ENCODE data around the gene AUTS2. TPM values are rescaled to one million over a fixed set of nuclear protein-coding genes. Genes with fewer than 3 reads are reported as not detected.

The AUTS2 gene
- polyA plus RNA-seq, 3 donors = 0.08 to 0.35 TPM; not detected in 1

GRCh38 chr7:69929622-69930021 is 331.3 kb downstream of the AUTS2 start:
- no peak for TF ChIP-seq CTCF (IDR thresholded peaks at IDR 0.05)
- 100% methylated on average over 1 of the region's 2 CpGs for WGBS (ENCODE audit: insufficient coverage)
- H3K4me1 Mint-ChIP-seq = no peaks in the 10 kb centered on the region
- no peaks in the 10 kb centered on the region for H3K27me3 ChIP-seq (ENCODE audit: control insufficient read depth in 2 of 2, insufficient read depth in 2 of 2, low read length in 2 of 2)
- no peaks in the 10 kb centered on the region for H4K20me1 ChIP-seq (ENCODE audit: insufficient read depth, low read length)
- H3K27me3 Mint-ChIP-seq (ENCODE audit: low read depth in 3 of 3) = peaks cover 0 to 4% (median 1%) of the 10 kb centered on the region in 3 donors
- no peak for DNase-seq
- no peaks in the 10 kb centered on the region for H3K36me3 ChIP-seq (replicated peaks in 1 of 2; ENCODE audit: control insufficient read depth in 1 of 2, insufficient read depth in 2 of 2, low read length in 2 of 2)
- H3K9me3 Mint-ChIP-seq = peaks cover 5 to 16% (median 6%) of the 10 kb centered on the region in 7 donors
- no peaks in the 10 kb centered on the region for H3K36me3 Mint-ChIP-seq
- no peak overlapping the region for H3K4me3 ChIP-seq (replicated peaks in 1 of 3; ENCODE audit: low read depth in 2 of 3, low read length in 3 of 3)
- peaks cover 7 to 15% of the 10 kb centered on the region in 2 donors for H3K9me3 ChIP-seq (replicated peaks in 1 of 2; ENCODE audit: control insufficient read depth in 1 of 2, insufficient read depth in 1 of 2, low read length in 2 of 2)
- no peak overlapping the region for H2AFZ ChIP-seq (ENCODE audit: insufficient read depth, low read depth, low read length, poor library complexity, severe bottlenecking)
- no peaks in the 10 kb centered on the region for H3K79me2 ChIP-seq (ENCODE audit: insufficient read depth, low read length)
- intact Hi-C loops (cut with micrococcal nuclease) = loop anchor here in 1 of 2 donors (10.0 kb wide), 1 partner anchor 1755 kb away; no protein-coding TSS in a partner anchor
- no peak overlapping the region for H3K27ac Mint-ChIP-seq
- H3K4me2 ChIP-seq (replicated peaks; ENCODE audit: extremely low read depth, low read length, poor library complexity, severe bottlenecking) = no peak overlapping the region
- H3K4me1 ChIP-seq (ENCODE audit: control insufficient read depth in 1 of 2, insufficient read depth in 2 of 2, low read length in 2 of 2) = no peaks in the 10 kb centered on the region
- H3K4me3 Mint-ChIP-seq = no peak overlapping the region
- H3K9ac ChIP-seq (ENCODE audit: insufficient read depth, low read length, poor library complexity, severe bottlenecking) = no peak overlapping the region
- no peak overlapping the region for H3K27ac ChIP-seq (ENCODE audit: low read depth in 1 of 2, low read length in 2 of 2)

GRCh38 chr7:69932034-69932628 is 333.9 kb downstream of the AUTS2 start:
- H3K4me1 Mint-ChIP-seq = no peaks in the 10 kb centered on the region
- no peak for DNase-seq
- H3K4me2 ChIP-seq (replicated peaks; ENCODE audit: extremely low read depth, low read length, poor library complexity, severe bottlenecking) = no peak overlapping the region
- no peak overlapping the region for H3K4me3 ChIP-seq (replicated peaks in 1 of 3; ENCODE audit: low read depth in 2 of 3, low read length in 3 of 3)
- H3K27me3 Mint-ChIP-seq (ENCODE audit: low read depth in 3 of 3) = peaks cover 0 to 4% (median 0%) of the 10 kb centered on the region in 3 donors
- H3K4me3 Mint-ChIP-seq = no peak overlapping the region
- H3K9ac ChIP-seq (ENCODE audit: insufficient read depth, low read length, poor library complexity, severe bottlenecking) = no peak overlapping the region
- peaks cover 7 to 15% of the 10 kb centered on the region in 2 donors for H3K9me3 ChIP-seq (replicated peaks in 1 of 2; ENCODE audit: control insufficient read depth in 1 of 2, insufficient read depth in 1 of 2, low read length in 2 of 2)
- H3K27ac ChIP-seq (ENCODE audit: low read depth in 1 of 2, low read length in 2 of 2) = no peak overlapping the region
- no peaks in the 10 kb centered on the region for H3K36me3 Mint-ChIP-seq
- peaks cover 0 to 12% (median 6%) of the 10 kb centered on the region in 7 donors for H3K9me3 Mint-ChIP-seq
- no peak overlapping the region for H2AFZ ChIP-seq (ENCODE audit: insufficient read depth, low read depth, low read length, poor library complexity, severe bottlenecking)
- no peaks in the 10 kb centered on the region for H3K27me3 ChIP-seq (ENCODE audit: control insufficient read depth in 2 of 2, insufficient read depth in 2 of 2, low read length in 2 of 2)
- no peak overlapping the region for H3K27ac Mint-ChIP-seq
- no peaks in the 10 kb centered on the region for H3K4me1 ChIP-seq (ENCODE audit: control insufficient read depth in 1 of 2, insufficient read depth in 2 of 2, low read length in 2 of 2)
- peak; percentile 11 for TF ChIP-seq CTCF (IDR thresholded peaks at IDR 0.05)
- intact Hi-C loops (cut with micrococcal nuclease) = loop anchor here in 1 of 2 donors (10.0 kb wide), 1 partner anchor 1757 kb away; no protein-coding TSS in a partner anchor
- WGBS (ENCODE audit: insufficient coverage) = 78% methylated on average over 2 of the region's 2 CpGs
- no peaks in the 10 kb centered on the region for H4K20me1 ChIP-seq (ENCODE audit: insufficient read depth, low read length)
- H3K79me2 ChIP-seq (ENCODE audit: insufficient read depth, low read length) = no peaks in the 10 kb centered on the region
- no peaks in the 10 kb centered on the region for H3K36me3 ChIP-seq (replicated peaks in 1 of 2; ENCODE audit: control insufficient read depth in 1 of 2, insufficient read depth in 2 of 2, low read length in 2 of 2)

Data from CD14-positive monocyte (primary cell).